Activated CD8-positive, alpha-beta memory T cell treated with anti-CD3 and anti-CD28 coated beads for 1 hour (primary cell): ENCODE measurements around the gene GNAI3.

Experiments
- DNase-seq, 2 donors: peaks; one replicate each; pipeline ENCODE4 v3.0.0-alpha.2; 2020; ENCODE audit warnings: low read depth in 1 of 2; ENCODE audit errors: extremely low read depth in 1 of 2

The GNAI3 gene

GRCh38 chr1:109592916-109593315, 44.5 kb downstream of the GNAI3 start:
- DNase-seq: no peak

- DNase-seq: no peak
Observed at GRCh38 chr1:109595531-109595930, 47.1 kb downstream of the GNAI3 start.

GRCh38 chr1:109598156-109598555, 49.7 kb downstream of the GNAI3 start:
- DNase-seq: no peak

GRCh38 chr1:109598655-109599054, 50.2 kb downstream of the GNAI3 start:
- DNase-seq: no peak

GRCh38 chr1:109603229-109603628, 54.8 kb downstream of the GNAI3 start:
- DNase-seq: no peak

GRCh38 chr1:109605381-109605780, 57.0 kb downstream of the GNAI3 start:
- no peak for DNase-seq

GRCh38 chr1:109609881-109610280, 61.5 kb downstream of the GNAI3 start:
- DNase-seq: no peak

GRCh38 chr1:109610609-109611307, 62.3 kb downstream of the GNAI3 start:
- no peak for DNase-seq

GRCh38 chr1:109611308-109611990, 63.0 kb downstream of the GNAI3 start:
- DNase-seq: no peak

GRCh38 chr1:109613361-109614147, 65.1 kb downstream of the GNAI3 start:
- no peak for DNase-seq

GRCh38 chr1:109615879-109616278, 67.5 kb downstream of the GNAI3 start:
- DNase-seq: no peak

- DNase-seq: no peak
Observed at GRCh38 chr1:109616391-109616790, 68.0 kb downstream of the GNAI3 start.

GRCh38 chr1:109617291-109617801, 68.9 kb downstream of the GNAI3 start:
- DNase-seq: no peak

- no peak for DNase-seq
Observed at GRCh38 chr1:109618661-109619575, 70.5 kb downstream of the GNAI3 start.

- peak; percentile 19 to 55 for DNase-seq
Observed at GRCh38 chr1:109619576-109620400, 71.4 kb downstream of the GNAI3 start, which contains the start of the genes AMPD2 and GNAT2. Gene AMPD2 (plus strand): TSS chr1:109619837. CDS start chr1:109621176, 1,339 bp downstream. Gene GNAT2 (minus strand): TSS chr1:109619616. CDS start chr1:109612870, 6,746 bp downstream.

GRCh38 chr1:109620401-109620791, 72.0 kb downstream of the GNAI3 start:
- no peak for DNase-seq

- DNase-seq: peak; percentile 90 to 95
Observed at GRCh38 chr1:109620841-109621286, 72.4 kb downstream of the GNAI3 start.

GRCh38 chr1:109621379-109622136, 73.1 kb downstream of the GNAI3 start:
- DNase-seq: no peak
